HEK293 (cell line): ENCODE data around the gene NELL2.

ENCODE experiments used
- CTCF ChIA-PET: fragments of 350-600 bp; formaldehyde crosslinking; extraction: SDS; loops from one replicate; lab custom pipeline; 2021; ENCODE audit warnings: antibody characterized with exemption; lab: Yijun Ruan, JAX
- POLR2A ChIA-PET: fragments of 300-600 bp; formaldehyde crosslinking; extraction: SDS; loops from one replicate; lab custom pipeline; 2020; ENCODE audit warnings: antibody characterized with exemption, inconsistent platforms; lab: Yijun Ruan, JAX
- H3K27ac ChIP-seq: fragments of 200-500 bp; sonication (Bioruptor generic); 2 replicates; pipeline ENCODE4 v1.5.1; 2014; ENCODE audit warnings: low read depth, low read length, control low read depth, inconsistent platforms; ENCODE audit errors: extremely low read depth
- H3K36me3 ChIP-seq, 2 experiments: fragments of 200-500 bp in 1 of 2; sonication (Bioruptor generic) in 1 of 2; 1 replicate in 1 of 2; 2 replicates in 1 of 2; pipeline ENCODE4 v1.5.1; 2014 to 2017; ENCODE audit warnings: inconsistent platforms in 2 of 2, low read length in 2 of 2; ENCODE audit not compliant: control insufficient read depth in 2 of 2, insufficient read depth in 1 of 2
- H3K4me1 ChIP-seq: fragments of 200-500 bp; sonication (Bioruptor generic); 2 replicates; pipeline ENCODE4 v1.5.1; 2014; ENCODE audit warnings: mild to moderate bottlenecking, low read length, inconsistent platforms; ENCODE audit not compliant: control insufficient read depth, insufficient read depth
- H3K4me3 ChIP-seq: 2 replicates; pipeline ENCODE4 v1.5.1; 2011; ENCODE audit warnings: low read depth, mild to moderate bottlenecking, control low read depth, low read length, moderate library complexity
- H3K9me3 ChIP-seq: fragments of 200-500 bp; sonication (Bioruptor generic); 2 replicates; pipeline ENCODE4 v1.5.1; 2014; ENCODE audit warnings: low read depth, low read length, inconsistent platforms; ENCODE audit not compliant: control insufficient read depth, insufficient read depth
- BCL11A ChIP-seq: fragments of 450-650 bp; formaldehyde crosslinking; IDR thresholded peaks from 2 replicates; pipeline ENCODE4 v1.5.1; 2016; ENCODE audit warnings: low read depth, missing biosample characterization, missing genetic modification characterization
- KLF10 ChIP-seq: fragments of 450-650 bp; IDR thresholded peaks from 2 replicates; pipeline ENCODE4 v1.5.1; 2018; ENCODE audit warnings: missing biosample characterization, mild to moderate bottlenecking, missing genetic modification characterization
- MEIS1 ChIP-seq: sonication (generic); formaldehyde crosslinking; IDR thresholded peaks from 2 replicates; pipeline ENCODE4 v1.8.1; 2022; ENCODE audit warnings: missing genetic modification reagents, mild to moderate bottlenecking, borderline replicate concordance
- MZF1 ChIP-seq: fragments of 450-650 bp; formaldehyde crosslinking; IDR thresholded peaks from 2 replicates; pipeline ENCODE4 v1.5.1; 2017; ENCODE audit warnings: missing biosample characterization, missing genetic modification characterization, borderline replicate concordance
- OVOL3 ChIP-seq: fragments of 450-650 bp; formaldehyde crosslinking; IDR thresholded peaks from 2 replicates; pipeline ENCODE4 v1.5.1; 2016; ENCODE audit warnings: missing biosample characterization, missing genetic modification characterization
- RBAK ChIP-seq: fragments of 450-650 bp; formaldehyde crosslinking; IDR thresholded peaks from 2 replicates; pipeline ENCODE4 v1.5.1; 2016; ENCODE audit warnings: missing biosample characterization, missing genetic modification characterization
- ZFHX2 ChIP-seq: fragments of 450-650 bp; formaldehyde crosslinking; conservative IDR thresholded peaks from 2 replicates; pipeline ENCODE4 v1.5.1; 2016; ENCODE audit warnings: missing biosample characterization, missing genetic modification characterization
- ZFP3 ChIP-seq: fragments of 450-650 bp; formaldehyde crosslinking; IDR thresholded peaks from 2 replicates; pipeline ENCODE4 v1.5.1; 2016; ENCODE audit warnings: low read depth, missing biosample characterization, missing genetic modification characterization
- ZFP69B ChIP-seq: fragments of 450-650 bp; formaldehyde crosslinking; IDR thresholded peaks from 2 replicates; pipeline ENCODE4 v1.5.1; 2016; ENCODE audit warnings: missing biosample characterization, missing genetic modification characterization
- ZNF24 ChIP-seq: fragments of 450-650 bp; formaldehyde crosslinking; IDR thresholded peaks from 2 replicates; pipeline ENCODE4 v1.5.1; 2016; ENCODE audit warnings: missing biosample characterization, missing genetic modification characterization
- ZNF266 ChIP-seq: fragments of 450-650 bp; formaldehyde crosslinking; IDR thresholded peaks from 2 replicates; pipeline ENCODE4 v1.5.1; 2016; ENCODE audit warnings: missing biosample characterization, missing genetic modification characterization, low read depth
- ZNF350 ChIP-seq: fragments of 450-650 bp; formaldehyde crosslinking; IDR thresholded peaks from 2 replicates; pipeline ENCODE4 v1.5.0; 2017; ENCODE audit warnings: missing biosample characterization, mild to moderate bottlenecking, missing genetic modification characterization
- ZNF501 ChIP-seq: fragments of 450-650 bp; formaldehyde crosslinking; IDR thresholded peaks from 2 replicates; pipeline ENCODE4 v1.5.1; 2016; ENCODE audit warnings: missing biosample characterization, missing genetic modification characterization
- ZNF571 ChIP-seq: fragments of 450-650 bp; formaldehyde crosslinking; IDR thresholded peaks from 2 replicates; pipeline ENCODE4 v1.5.0; 2017; ENCODE audit warnings: missing biosample characterization, missing genetic modification characterization
- ZNF610 ChIP-seq: fragments of 450-650 bp; formaldehyde crosslinking; IDR thresholded peaks from 2 replicates; pipeline ENCODE4 v1.5.1; 2016; ENCODE audit warnings: missing biosample characterization, missing genetic modification characterization, borderline replicate concordance
- ZNF660 ChIP-seq: fragments of 450-650 bp; IDR thresholded peaks from 2 replicates; pipeline ENCODE4 v1.5.1; 2018; ENCODE audit warnings: missing biosample characterization, mild to moderate bottlenecking, missing genetic modification characterization
- TF ChIP-seq, protein P1 (sequence below): fragments of 450-650 bp; formaldehyde crosslinking; conservative IDR thresholded peaks from 2 replicates; pipeline ENCODE4 v1.5.1; 2016; ENCODE audit warnings: low read depth, missing biosample characterization, missing genetic modification characterization
- TF ChIP-seq, protein P2 (sequence below): fragments of 450-650 bp; formaldehyde crosslinking; IDR thresholded peaks from 2 replicates; pipeline ENCODE4 v1.5.1; 2016; ENCODE audit warnings: missing biosample characterization, missing genetic modification characterization
- TF ChIP-seq, protein P3 (sequence below): fragments of 450-650 bp; formaldehyde crosslinking; IDR thresholded peaks from 2 replicates; pipeline ENCODE4 v1.5.1; 2016; ENCODE audit warnings: missing biosample characterization, missing genetic modification characterization

Gene NELL2

DNA sequence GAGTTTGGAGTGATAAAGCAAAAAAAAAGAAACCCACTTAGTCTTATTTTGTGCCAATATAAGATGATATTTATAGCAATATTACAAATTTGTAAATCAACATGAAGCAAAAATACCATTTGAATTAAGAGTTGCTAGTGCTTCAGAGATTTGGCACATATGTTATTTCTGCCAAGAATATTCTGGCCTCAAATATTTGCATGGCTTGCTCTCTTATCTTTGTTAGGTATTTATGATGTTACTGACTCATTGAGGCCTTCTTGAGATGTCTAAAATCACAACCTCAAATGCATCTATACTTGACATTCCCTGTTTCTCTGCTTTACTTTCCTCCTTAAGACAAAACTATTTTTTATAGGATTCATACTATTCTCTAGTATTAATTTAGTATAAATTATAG lies 301.5 kb downstream of the NELL2 start:
- POLR2A ChIA-PET: no interaction called here
- Histone ChIP-seq H3K4me1 (no peaks in the 10 kb centered on the region), H3K36me3 (no peaks in the 10 kb centered on the region), H3K4me3 (no peak overlapping the region)
- TF ChIP-seq ZNF571: no peak
- TF ChIP-seq, all 188 proteins: peak for 0
- Histone ChIP-seq H3K27ac (no peak overlapping the region), H3K9me3 (no peaks in the 10 kb centered on the region)
- CTCF ChIA-PET: no interaction called here

DNA sequence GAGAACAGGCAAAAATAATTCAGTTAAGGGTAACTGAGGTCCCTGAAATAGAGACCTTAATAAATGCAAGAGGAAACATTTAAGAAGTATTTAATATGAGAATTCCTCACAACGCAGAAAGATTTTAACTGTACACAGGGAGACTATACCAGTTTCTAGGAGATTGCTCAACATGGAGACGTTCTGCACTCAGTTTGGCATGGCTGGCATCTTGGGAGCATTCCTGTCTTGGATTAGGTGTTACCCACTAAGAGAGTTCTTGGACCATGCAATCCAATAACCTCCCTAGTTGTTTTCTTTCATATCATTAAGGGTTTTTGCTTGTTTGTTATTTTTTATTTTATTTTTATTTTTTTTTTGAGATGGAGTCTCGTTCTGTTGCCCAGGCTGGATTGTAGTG lies 302.4 kb downstream of the NELL2 start:
- TF ChIP-seq ZNF501 (tag by site-specific recombination): no peak
- no peak for TF ChIP-seq KLF10 (tag by site-specific recombination)
- TF ChIP-seq ZFP3 (tag by site-specific recombination): no peak
- TF ChIP-seq, protein P1, sequence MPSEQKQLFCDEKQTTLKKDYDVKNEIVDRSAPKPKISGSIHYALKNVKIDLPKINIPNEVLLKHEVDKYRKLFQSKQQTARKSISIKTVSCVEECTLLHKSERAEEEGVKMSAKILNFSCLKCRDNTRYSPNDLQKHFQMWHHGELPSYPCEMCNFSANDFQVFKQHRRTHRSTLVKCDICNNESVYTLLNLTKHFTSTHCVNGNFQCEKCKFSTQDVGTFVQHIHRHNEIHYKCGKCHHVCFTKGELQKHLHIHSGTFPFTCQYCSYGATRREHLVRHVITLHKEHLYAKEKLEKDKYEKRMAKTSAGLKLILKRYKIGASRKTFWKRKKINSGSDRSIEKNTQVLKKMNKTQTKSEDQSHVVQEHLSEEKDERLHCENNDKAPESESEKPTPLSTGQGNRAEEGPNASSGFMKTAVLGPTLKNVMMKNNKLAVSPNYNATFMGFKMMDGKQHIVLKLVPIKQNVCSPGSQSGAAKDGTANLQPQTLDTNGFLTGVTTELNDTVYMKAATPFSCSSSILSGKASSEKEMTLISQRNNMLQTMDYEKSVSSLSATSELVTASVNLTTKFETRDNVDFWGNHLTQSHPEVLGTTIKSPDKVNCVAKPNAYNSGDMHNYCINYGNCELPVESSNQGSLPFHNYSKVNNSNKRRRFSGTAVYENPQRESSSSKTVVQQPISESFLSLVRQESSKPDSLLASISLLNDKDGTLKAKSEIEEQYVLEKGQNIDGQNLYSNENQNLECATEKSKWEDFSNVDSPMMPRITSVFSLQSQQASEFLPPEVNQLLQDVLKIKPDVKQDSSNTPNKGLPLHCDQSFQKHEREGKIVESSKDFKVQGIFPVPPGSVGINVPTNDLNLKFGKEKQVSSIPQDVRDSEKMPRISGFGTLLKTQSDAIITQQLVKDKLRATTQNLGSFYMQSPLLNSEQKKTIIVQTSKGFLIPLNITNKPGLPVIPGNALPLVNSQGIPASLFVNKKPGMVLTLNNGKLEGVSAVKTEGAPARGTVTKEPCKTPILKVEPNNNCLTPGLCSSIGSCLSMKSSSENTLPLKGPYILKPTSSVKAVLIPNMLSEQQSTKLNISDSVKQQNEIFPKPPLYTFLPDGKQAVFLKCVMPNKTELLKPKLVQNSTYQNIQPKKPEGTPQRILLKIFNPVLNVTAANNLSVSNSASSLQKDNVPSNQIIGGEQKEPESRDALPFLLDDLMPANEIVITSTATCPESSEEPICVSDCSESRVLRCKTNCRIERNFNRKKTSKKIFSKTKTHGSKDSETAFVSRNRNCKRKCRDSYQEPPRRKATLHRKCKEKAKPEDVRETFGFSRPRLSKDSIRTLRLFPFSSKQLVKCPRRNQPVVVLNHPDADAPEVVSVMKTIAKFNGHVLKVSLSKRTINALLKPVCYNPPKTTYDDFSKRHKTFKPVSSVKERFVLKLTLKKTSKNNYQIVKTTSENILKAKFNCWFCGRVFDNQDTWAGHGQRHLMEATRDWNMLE: no peak
- no peak for TF ChIP-seq ZNF24 (tag by site-specific recombination)
- no peak for TF ChIP-seq ZFHX2
- TF ChIP-seq ZNF610 (tag by site-specific recombination): no peak
- TF ChIP-seq RBAK (tag by site-specific recombination): no peak
- TF ChIP-seq, protein P2, sequence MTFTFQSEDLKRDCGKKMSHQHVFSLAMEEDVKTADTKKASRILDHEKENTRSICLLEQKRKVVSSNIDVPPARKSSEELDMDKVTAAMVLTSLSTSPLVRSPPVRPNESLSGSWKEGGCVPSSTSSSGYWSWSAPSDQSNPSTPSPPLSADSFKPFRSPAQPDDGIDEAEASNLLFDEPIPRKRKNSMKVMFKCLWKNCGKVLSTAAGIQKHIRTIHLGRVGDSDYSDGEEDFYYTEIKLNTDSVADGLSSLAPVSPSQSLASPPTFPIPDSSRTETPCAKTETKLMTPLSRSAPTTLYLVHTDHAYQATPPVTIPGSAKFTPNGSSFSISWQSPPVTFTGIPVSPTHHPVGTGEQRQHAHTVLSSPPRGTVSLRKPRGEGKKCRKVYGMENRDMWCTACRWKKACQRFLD (tag by site-specific recombination): no peak
- no peak for TF ChIP-seq ZNF350 (tag by site-specific recombination)
- no peak for TF ChIP-seq ZNF660 (tag by site-specific recombination)
- no peak for TF ChIP-seq MEIS1 (CRISPR knock-in tag)
- TF ChIP-seq OVOL3 (tag by site-specific recombination): no peak
- H3K36me3 ChIP-seq: no peaks in the 10 kb centered on the region
- no peaks in the 10 kb centered on the region for H3K9me3 ChIP-seq
- CTCF ChIA-PET: no interaction called here
- POLR2A ChIA-PET: no interaction called here
- no peak overlapping the region for H3K27ac ChIP-seq
- no peak overlapping the region for H3K4me3 ChIP-seq
- no peaks in the 10 kb centered on the region for H3K4me1 ChIP-seq

DNA sequence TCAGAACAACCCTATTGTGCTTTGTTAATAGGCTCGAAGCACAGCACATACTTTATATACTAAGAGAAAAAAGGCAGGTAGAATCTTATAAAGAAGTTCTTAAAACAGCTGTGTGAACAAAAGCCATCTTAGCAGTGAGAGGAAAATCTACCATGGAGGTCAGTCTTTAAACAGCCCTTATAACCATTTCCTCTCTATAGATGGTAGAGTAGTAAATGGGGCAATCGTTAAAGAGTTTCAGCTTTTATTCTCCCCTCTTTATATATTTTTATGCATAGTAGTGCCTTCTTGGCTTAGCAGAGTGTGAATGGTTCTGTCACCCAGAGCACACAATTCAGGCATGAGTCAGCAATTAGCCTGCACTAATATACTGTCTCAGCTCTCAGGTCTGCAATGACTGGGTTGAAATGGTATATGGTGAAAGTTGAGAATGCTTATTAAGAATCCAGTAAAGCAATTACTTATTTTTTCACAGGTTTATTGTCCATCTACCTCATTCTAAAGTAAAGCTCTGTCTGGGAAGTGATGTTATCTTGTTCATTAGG lies 305.0 kb downstream of the NELL2 start:
- H3K4me3 ChIP-seq: no peak overlapping the region
- H3K36me3 ChIP-seq: no peaks in the 10 kb centered on the region
- no peak overlapping the region for H3K27ac ChIP-seq
- ChIA-PET CTCF (interaction anchor here (0.5 to 0.6 kb wide), 2 partner anchors 454 to 540 kb away, joined by 3 to 5 read pairs; no protein-coding TSS in a partner anchor), POLR2A (no interaction called here)
- TF ChIP-seq RBAK (tag by site-specific recombination) (no peak), BCL11A (no peak), ZNF266 (tag by site-specific recombination) (no peak), MZF1 (tag by site-specific recombination) (no peak), ZFP69B (tag by site-specific recombination) (no peak)
- TF ChIP-seq, protein P3, sequence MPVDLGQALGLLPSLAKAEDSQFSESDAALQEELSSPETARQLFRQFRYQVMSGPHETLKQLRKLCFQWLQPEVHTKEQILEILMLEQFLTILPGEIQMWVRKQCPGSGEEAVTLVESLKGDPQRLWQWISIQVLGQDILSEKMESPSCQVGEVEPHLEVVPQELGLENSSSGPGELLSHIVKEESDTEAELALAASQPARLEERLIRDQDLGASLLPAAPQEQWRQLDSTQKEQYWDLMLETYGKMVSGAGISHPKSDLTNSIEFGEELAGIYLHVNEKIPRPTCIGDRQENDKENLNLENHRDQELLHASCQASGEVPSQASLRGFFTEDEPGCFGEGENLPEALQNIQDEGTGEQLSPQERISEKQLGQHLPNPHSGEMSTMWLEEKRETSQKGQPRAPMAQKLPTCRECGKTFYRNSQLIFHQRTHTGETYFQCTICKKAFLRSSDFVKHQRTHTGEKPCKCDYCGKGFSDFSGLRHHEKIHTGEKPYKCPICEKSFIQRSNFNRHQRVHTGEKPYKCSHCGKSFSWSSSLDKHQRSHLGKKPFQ (tag by site-specific recombination): no peak
- no peaks in the 10 kb centered on the region for H3K4me1 ChIP-seq
- H3K9me3 ChIP-seq: no peaks in the 10 kb centered on the region
